ENCODE data around the gene FAM237A. TPM values are rescaled to one million over a fixed set of nuclear protein-coding genes. Genes with fewer than 3 reads are reported as not detected.

FAM237A gene
- total RNA-seq, result not detected in 2 replicates

DNA sequence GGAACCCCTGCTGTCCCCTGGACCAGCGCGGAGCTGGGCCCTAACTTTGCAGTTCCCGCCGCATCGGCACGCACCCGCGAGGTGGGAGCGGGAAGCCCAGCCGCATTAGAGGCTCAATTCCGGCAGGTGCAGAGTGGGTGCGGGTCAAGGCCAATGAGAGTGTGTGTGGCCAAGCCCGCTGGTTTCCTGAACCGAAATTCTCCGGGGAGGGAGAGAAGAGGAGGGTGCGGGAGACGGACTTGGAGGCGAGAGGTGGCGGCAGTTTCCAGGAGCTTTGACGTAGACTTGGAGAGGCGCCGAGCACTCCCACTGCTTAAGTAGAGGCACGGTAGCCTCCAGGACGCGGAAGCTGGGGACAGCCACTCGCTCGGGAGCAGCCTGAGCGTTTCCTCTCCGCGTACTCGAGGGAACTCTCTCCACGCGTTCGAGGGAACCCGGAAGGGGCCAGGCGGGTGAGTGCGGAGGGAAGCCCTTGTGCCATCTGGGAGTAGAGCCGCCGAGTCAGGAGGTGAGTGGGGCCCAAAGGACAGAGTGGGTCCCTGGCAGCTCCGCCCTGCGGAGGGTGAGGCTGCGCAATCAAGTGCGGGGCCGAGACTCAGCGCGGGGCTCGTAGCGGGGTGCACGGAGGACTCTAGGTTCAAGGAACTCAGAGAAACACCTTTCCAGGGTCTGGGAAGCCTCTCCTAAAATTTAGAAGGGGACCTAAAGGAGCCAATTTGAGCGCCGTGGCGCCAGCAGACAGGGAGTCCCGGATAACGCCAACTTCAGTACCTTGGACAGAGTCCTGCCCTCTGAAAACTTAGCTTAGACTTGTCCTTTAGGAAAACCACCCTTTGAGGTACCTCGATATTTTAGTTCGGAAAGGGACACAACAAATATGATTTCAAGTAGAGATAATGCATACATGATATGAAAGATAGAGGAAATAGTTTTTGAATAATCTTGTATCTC is at the start of gene FAM237A:
Gene FAM237A, plus strand, starts transcription at position 413 of the 951 bp plus-strand sequence. CDS start 1,750 bp downstream, outside the sequence.
- peak; percentile 63 to 72 for DNase-seq (ENCODE audit: low read depth in 2 of 2)

DNA sequence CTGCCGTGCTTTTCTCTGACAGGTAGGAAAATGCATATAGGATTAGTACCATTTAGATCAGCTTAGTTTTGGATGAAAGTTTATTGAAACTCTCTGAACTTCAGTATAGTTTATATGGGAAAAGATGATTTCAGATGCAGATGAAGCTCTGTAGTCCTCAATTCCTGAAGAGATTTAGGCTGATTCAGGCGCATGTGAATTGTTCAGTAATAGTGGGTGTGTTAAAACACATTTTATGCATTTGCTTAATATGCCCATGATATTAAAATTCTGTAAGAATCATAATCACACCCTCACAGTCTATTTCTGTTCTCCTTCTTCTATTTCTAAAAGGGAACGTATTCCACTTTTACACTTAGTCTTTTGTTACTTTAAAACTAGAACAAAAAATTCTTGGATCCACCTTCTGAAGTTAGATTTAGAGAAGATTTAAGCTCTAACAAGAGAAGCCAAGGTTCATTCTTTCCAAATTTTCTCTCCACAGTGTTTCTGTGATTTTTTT is 44.5 kb upstream of the FAM237A start:
- DNase-seq (ENCODE audit: low read depth in 2 of 2), result no peak

DNA sequence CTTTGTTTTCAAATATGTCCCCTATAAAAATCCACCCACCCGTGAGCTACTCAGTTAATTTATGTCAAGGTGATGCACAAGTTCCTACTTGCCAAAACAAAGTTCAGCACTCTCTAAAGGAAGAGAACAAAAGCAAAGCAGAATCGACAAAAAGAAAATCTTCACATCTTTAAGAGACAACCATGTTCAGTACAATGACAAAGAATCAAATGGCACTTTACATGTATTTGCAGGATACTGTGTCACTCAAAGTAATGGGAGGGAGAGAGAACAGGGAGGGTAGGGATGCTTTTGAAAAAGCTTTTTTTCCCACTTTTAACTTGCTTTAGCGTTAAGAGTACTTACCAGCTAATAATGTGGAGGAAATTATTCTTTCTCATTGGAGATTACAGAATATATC is 39.0 kb upstream of the FAM237A start:
- no peak for DNase-seq (ENCODE audit: low read depth in 2 of 2)

DNA sequence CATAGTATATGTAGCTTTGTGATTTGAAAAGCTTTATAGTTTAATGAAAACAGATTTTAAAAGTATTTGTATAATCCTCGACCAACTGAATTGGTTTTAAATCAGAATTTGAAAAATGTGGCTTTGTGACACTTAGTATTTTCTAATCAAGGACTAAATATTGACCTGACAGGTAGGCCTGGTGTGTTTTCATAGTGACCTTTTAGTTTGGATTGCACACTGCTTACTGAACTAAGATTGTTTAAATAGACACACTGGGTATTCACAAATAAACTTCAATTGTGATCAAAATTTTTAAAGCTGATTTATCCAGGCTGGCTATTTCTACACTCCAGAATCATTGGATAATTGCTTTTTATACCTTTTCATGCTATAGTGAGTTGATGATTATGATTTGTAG is 31.8 kb upstream of the FAM237A start:
- DNase-seq (ENCODE audit: low read depth in 2 of 2), result no peak

DNA sequence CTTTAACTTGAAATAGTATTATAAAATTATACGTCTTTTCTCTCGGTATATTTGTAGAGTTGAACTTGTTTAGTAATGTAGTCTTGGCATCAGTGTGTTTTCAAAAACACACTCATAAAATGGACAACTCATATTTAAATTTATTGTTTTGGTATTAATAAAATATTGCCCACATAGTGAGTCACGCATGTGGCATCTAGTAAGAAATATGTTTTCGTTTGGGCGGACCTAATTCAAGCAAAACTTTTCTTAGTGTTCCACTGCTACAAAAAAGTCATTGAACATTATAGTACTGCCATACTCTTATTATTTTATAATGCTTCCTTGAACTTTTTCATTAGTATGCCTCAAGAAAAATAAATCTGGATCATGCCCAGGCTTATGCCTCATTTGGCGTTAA is 31.1 kb upstream of the FAM237A start:
- no peak for DNase-seq (ENCODE audit: low read depth in 2 of 2)

DNA sequence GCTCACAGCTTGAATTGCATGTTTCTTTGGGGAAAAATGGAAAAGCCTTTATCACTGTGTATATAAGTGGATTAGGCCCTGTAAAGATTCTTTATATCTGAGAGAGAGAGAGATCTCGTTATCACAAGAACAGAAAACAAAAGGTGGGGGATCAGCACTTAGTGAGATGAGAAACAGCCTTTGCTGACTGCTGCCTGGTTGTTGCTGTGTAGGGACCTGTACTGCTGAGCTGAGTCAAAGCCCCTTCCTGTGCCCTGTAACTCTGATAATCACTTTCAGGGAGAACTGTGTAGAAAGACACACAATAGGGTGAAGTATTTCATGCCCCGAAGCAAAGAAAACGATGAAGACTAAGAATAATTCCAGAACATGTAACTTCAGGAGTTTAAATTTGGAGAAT is 30.6 kb upstream of the FAM237A start:
- DNase-seq (ENCODE audit: low read depth in 2 of 2), result peak in 1 of 2 donors; percentile 20

DNA sequence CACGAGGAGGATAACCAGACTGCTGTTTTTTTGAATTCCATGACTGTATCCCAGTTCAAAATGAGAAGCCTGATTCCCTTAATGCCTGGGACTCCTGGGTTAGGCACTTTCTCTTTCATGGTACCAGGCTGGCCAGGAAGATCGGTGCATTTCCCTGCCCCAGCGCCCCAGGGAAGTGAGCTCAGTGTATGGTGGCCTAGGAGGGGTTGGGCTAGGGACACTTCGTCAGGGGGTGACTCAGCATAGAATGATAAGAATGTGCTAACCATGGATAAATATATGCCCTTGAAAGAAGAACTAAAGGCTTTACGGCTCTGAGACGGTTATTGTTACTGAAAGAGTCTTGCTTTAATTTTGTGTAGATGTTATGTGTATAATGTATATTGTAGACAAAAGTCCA is 27.5 kb upstream of the FAM237A start:
- DNase-seq (ENCODE audit: low read depth in 2 of 2), result peak in 1 of 2 donors; percentile 34

DNA sequence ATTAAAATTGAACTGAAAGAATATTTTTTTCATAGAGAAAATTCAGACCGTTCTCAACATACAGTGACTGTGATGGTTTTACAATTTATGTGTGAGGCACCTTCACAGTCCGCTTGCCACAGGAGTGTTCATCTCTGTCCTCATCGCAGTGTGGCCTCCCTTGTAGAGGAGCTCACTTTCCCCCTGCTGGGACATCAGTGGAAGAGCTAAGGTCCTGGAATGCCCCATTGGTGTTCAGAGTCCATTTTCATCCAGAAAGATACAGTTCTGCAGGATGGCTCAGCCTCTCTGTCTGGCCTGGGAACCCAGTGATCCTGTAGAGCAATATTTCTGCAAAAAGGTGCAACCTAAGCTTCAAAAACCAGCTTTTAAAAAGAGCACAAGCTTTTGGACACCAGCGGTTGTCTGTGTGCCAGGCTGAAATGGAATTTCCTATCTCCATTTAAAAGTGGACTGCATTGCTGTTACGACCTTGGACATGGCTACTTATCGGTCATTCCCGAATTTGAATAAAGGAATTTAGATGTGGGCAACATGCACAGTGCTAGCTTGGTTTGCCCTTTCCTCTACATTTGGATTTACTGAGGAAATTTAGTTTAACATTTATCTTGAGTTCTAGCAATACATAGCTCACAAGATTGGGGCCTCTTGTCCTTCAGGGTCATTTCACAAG is 26.7 kb upstream of the FAM237A start:
- no peak for DNase-seq (ENCODE audit: low read depth in 2 of 2)

DNA sequence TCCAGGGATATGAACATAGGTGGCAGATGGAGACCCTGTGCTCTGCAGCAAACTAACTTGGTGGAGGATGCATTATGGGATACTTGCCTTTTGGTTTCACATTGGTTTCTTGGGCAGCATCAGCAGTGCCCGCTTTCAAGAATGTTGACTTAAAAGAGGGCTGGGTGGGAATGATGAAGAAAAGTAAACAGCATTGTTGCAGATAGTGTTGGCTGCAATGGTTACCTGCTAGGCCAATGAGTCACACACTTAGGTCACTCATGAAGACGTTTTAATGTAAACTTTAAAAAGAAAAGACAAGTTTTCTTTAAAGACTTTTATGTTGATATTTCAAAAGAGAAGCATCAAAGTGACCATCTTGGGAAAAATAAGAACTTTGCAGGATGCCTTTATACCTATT is 26.1 kb upstream of the FAM237A start:
- no peak for DNase-seq (ENCODE audit: low read depth in 2 of 2)

DNA sequence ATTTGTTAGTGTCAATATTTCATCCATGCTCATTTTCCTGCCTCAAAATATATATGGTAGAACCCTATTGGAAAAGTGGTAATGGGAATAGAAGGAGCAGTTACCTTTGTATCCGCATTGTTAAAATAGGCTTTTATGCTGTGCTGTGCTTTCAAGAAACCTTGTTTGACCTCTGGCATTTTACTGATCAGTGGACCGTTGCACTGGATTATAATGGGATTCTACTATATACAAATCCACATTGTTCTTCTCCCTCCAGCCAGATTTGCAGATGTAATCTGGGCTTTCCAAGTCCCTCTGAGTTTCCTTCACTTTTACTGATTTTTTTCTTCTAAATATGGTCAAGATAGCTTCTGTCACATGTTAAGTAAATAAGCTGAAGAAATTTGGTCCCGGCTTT is 23.3 kb upstream of the FAM237A start:
- no peak for DNase-seq (ENCODE audit: low read depth in 2 of 2)

DNA sequence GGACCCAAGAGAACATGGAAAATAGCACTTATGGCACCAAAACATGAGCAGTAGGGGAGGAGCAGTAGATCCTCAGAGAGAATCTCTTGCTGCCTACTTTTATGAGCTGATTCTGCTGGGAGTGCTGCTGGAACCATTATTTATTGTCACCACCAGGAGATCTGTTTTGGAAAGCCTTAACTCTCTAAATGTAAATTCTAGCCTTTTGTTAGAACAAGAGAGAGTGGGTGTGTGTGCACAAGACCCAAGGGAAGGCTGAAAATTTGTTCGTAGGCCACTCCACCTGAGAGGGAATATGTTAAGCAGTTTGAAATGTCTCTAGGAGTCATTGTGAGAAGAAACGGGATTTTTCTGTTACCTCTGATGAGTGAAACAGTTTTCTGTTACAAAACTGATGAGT is 16.2 kb upstream of the FAM237A start:
- DNase-seq (ENCODE audit: low read depth in 2 of 2), result no peak

DNA sequence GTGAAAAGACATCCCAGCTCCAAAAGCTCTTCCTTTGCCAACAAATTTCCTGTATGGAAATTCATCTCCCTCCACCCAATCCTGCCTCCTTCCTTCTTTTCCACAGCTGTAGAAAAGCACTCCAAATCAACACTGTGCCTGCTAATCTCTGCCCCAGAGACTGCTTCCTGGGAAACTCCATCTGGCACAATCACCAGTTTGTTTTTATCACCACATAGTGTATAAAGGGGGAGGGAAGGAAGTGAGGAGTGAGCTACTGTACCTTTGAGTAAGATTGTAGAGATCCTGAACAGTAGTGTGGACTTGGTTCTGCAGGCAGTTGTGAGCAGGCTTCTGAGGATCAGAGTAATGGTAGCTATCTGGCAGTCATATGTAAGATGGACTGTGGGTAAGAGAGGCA is 14.7 kb upstream of the FAM237A start:
- DNase-seq (ENCODE audit: low read depth in 2 of 2), result no peak

DNA sequence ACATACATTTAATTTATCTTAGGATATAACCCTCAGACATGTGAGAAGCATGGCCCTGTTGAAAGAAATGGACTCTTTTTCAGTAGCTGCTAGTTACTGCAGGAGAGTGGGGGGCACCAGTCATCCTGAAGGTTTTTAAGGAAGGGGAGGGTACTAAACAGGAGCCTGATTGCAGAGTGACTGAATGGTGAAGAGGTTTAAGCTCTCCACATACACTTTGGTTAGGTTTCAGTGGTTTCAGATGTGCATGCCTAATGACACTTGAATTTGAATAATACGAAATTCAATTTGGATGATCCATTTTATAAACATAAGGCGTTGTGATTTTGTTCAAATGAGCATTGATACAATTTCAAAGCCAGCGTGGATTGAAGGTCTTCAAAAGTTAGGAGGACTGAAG is 10.9 kb upstream of the FAM237A start:
- no peak for DNase-seq (ENCODE audit: low read depth in 2 of 2)

DNA sequence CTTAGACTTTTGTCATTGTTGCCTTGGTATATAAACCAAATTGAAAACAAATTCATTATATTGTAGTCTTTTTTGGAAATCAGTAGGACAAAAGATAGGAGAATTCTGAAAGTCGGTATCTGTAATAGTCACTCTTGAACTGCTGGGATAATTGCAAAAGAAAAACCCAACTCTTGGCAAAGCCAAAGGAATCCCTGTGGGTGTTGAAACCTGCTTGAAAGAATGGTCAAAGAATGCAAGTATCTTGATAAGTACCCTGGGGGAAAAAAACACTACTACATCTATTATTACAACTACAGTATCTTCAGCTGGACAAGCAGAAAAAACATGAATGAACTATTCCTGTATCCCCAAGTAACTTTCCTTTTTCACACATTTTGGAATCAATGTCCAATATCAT is 7.3 kb upstream of the FAM237A start:
- no peak for DNase-seq (ENCODE audit: low read depth in 2 of 2)

DNA sequence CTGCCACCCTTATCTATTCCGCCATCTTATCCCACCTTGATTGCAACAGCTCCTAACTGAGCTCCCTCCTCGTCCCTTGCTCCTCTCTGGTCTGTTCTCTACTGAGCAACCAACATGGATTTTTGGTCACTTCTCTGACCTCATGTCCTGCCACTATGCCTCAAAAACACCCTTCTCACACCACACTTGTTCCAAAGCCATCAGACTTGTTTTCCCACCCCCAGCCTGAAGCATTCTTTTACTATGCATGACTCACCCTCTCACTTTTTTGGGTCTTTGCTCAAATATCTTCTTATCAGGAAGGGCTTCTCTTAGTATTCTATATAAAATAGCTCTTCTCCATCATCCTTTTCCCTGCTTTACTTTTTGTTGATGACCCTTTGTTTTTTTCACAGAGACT is 2.7 kb upstream of the FAM237A start:
- DNase-seq (ENCODE audit: low read depth in 2 of 2), result no peak

DNA sequence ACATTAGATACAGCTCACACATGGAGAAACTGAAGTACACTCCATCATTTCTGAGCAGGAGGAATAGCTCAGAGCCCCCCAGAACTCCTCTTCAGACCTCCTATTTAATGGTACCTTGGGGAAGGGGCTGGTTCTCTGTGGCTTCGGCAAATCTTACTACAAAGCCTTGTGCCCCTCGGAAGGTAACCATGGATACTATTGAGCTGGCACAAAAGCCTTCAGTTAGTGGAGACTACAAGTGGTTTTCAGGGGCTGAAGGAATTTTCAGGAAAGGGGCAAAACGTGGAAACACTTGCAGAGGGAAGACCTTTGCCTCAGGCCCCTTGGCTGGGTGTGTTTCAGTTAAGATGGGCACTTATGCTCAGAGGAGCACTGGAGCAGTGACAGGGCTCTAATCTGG is 1.1 kb upstream of the FAM237A start:
- DNase-seq (ENCODE audit: low read depth in 2 of 2), result no peak

DNA sequence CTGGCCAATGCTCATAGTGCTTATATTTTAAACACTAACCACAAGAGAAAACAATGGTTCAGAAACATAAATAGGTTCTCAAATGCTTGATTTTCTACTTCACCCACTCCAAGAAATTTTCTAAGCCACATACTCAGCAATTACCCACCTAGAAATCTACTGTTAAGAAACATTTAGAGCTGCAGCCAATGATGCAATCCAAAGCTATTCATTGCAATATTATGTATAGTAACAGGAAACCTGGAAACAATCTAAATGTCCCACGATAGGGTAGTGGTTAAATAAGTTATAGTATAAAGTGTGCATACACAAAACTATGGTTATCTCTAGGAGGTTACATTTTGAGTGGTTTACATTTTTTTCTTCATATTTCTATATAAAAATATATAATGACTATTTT is 5.7 kb downstream of the FAM237A start:
- no peak for DNase-seq (ENCODE audit: low read depth in 2 of 2)

DNA sequence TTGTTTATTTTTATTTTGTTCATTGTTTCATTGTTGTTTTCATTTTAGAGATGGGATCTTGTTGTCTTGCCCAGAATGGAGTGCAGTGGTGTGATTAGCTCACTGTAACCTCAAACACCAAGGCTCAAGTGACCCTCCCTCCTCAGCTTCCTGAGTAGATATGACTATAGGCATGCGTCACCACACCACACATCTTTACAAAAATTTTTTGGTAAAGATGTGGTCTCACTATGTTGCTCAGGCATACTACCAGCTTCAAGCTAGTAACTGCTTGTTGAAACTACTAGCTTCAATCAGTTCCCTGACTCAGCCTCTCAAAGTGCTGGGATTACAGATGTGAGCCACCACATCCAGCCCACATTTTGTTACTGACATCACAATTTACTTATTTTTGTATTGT is 14.8 kb downstream of the FAM237A start:
- DNase-seq (ENCODE audit: low read depth in 2 of 2), result no peak

DNA sequence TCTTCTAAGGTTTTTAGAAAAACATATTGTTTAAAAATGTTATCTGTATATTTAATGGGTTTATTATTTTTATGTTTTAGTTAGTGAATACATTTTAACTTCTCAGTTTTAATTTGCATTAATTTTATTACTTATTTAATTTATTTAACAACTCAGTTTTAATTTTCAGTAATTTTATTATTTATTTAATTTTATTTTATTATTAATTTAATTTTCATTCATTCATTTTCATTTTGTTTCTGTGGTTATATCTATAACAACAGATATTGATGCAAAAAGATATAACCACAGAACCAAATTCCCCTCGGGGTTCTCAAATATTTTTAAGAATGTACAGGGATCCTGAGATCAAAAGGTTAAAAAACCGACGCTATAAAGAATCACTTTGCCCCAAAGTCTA is 23.0 kb downstream of the FAM237A start:
- DNase-seq (ENCODE audit: low read depth in 2 of 2), result no peak

DNA sequence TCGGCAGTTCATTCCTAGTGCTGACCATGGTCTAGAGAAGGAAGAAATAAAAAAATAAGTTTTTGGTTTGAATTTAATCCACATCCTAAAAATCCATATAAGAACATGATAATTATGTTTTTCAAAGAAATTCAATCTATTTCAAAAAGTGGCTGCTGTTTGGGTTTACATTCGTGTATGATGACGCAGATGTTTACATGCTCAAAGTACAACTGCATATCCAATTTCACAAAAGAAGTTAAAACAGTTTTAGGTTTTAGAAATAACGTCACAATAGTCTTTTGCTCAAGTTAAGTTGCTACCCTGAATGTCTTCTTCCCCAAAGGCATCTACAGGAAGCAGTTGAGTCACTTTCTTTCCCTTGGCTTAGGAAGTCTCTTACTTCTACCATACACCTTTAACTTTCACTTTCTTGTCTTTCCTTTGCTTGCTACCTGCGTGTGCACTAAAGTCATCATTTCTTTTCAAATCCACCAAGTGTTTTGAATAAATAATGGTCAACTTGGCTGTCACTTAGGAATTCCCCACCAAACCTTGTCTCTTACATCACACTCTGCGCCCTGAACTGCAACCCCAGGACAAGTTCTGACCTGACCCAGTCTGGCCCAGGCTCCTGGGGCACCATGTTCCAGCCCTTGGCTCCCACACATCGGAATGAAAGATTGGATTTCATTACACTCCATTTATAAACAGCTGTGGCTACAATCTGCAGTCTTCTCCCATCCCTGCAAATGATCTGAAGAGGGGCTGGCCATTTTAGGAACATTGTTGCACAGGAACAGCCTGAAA is 28.4 kb downstream of the FAM237A start:
- no peak for DNase-seq (ENCODE audit: low read depth in 2 of 2)

DNA sequence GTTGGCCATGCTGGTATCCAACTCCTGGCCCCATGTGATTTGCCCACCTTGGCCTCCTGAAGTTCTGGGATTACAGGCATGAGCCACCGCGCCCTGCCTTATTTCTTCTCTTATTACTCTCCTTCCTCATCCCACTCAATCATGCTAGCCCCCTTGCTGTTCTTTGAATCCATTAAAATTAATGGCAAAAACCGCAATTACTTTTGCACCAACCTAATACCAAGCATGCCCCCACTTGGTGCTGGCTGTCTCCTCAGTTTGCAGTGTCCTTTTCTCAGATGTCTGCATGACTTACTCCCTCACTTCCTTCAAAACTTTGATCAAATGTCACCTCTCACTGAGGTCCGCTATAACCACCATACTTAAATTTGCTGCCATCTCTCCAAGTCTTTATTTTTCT is 41.3 kb downstream of the FAM237A start:
- no peak for DNase-seq (ENCODE audit: low read depth in 2 of 2)

DNA sequence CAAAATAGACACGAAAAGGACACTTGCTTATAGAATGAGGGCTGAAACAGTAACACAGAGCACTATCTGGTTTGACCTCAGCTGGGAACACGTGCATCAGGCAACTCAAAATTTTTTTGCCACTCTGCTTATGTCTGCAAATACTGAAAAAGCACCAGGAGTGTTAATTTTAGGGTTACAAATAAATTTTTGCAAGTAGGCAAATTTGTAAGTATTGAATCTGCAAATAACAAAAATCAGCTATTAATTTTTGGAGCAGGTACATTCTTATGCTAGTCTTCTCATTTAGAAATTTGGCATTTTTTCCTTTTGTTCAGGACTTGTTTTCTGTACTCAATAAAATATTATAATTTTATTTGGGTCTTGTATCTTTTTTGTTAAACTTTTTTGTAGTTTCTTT is 46.2 kb downstream of the FAM237A start:
- no peak for DNase-seq (ENCODE audit: low read depth in 2 of 2)
